ENCODE measurements around the gene SLC16A1. TPM values are rescaled to one million over a fixed set of nuclear protein-coding genes. Genes with fewer than 3 reads are reported as not detected.
"Not testable (repeated sequence)": the region's sequence is repeated elsewhere in the genome, so short reads cannot be mapped to it uniquely, and the experiment has no call there.

Gene SLC16A1
- polyA plus RNA-seq, 3 donors: 2.4 to 13.1 (median 10.3) TPM

DNA sequence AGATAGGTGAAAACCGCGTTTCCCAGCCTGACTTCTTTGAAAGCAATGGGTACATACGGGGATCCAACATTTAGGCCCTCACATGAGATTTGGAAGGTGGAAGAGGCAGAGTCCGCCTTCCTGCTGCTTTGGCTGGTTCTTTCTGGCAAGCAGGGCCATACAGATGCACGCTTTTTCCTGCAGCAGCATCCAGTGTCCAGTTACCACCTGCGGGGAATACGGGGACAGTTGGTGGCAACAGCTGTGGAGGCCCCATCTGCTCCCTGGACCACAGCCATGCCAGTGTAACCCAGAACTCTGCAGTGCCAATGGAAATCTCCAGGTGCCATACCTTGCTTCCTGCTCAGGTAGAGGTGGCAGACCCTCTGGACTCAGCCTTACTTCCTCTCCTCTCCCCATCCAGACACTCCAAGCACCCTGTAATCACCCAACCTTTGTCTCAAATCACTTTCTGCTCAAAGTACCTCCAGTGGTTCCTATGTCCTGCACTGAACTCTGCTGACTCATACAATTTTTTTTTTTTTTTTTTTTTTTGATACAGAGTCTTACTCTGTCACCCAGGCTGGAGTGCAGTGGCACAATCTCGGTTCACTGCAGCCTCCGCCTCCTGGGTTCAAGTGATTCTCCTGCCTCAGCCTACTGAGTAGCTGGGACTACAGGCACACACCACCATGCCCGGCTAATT lies 68.3 kb downstream of the SLC16A1 start:
- Histone ChIP-seq H2AFZ (ENCODE audit: insufficient read depth, low read depth, low read length, poor library complexity, severe bottlenecking) (no peak overlapping the region), H4K20me1 (ENCODE audit: insufficient read depth, low read length) (no peaks in the 10 kb centered on the region), H3K79me2 (ENCODE audit: insufficient read depth, low read length) (no peaks in the 10 kb centered on the region), H3K36me3 (replicated peaks in 1 of 2; ENCODE audit: control insufficient read depth in 1 of 2, insufficient read depth in 2 of 2, low read length in 2 of 2) (no peaks in the 10 kb centered on the region), H3K9me3 (replicated peaks in 1 of 2; ENCODE audit: control insufficient read depth in 1 of 2, insufficient read depth in 1 of 2, low read length in 2 of 2) (peaks cover 0 to under 1% of the 10 kb centered on the region in 2 donors), H3K4me1 (ENCODE audit: control insufficient read depth in 1 of 2, insufficient read depth in 2 of 2, low read length in 2 of 2) (peaks cover 11% of the 10 kb centered on the region in 2 donors), H3K27ac (ENCODE audit: low read depth in 1 of 2, low read length in 2 of 2) (no peak overlapping the region), H3K4me3 (replicated peaks in 1 of 3; ENCODE audit: low read depth in 2 of 3, low read length in 3 of 3) (no peak overlapping the region), H3K27me3 (ENCODE audit: control insufficient read depth in 2 of 2, insufficient read depth in 2 of 2, low read length in 2 of 2) (no peaks in the 10 kb centered on the region), H3K4me2 (replicated peaks; ENCODE audit: extremely low read depth, low read length, poor library complexity, severe bottlenecking) (no peak overlapping the region), H3K9ac (ENCODE audit: insufficient read depth, low read length, poor library complexity, severe bottlenecking) (no peak overlapping the region)
- no peak for DNase-seq
- Mint-ChIP-seq H3K27ac (no peak overlapping the region), H3K4me3 (no peak overlapping the region), H3K27me3 (ENCODE audit: low read depth in 3 of 3) (peaks cover 0 to 3% (median 2%) of the 10 kb centered on the region in 3 donors), H3K36me3 (no peaks in the 10 kb centered on the region), H3K9me3 (peaks cover 0 to 2% (median under 1%) of the 10 kb centered on the region in 7 donors), H3K4me1 (peaks cover 14% of the 10 kb centered on the region)
- WGBS (ENCODE audit: insufficient coverage): 90% methylated on average over 8 of the region's 10 CpGs
- TF ChIP-seq, protein P1, sequence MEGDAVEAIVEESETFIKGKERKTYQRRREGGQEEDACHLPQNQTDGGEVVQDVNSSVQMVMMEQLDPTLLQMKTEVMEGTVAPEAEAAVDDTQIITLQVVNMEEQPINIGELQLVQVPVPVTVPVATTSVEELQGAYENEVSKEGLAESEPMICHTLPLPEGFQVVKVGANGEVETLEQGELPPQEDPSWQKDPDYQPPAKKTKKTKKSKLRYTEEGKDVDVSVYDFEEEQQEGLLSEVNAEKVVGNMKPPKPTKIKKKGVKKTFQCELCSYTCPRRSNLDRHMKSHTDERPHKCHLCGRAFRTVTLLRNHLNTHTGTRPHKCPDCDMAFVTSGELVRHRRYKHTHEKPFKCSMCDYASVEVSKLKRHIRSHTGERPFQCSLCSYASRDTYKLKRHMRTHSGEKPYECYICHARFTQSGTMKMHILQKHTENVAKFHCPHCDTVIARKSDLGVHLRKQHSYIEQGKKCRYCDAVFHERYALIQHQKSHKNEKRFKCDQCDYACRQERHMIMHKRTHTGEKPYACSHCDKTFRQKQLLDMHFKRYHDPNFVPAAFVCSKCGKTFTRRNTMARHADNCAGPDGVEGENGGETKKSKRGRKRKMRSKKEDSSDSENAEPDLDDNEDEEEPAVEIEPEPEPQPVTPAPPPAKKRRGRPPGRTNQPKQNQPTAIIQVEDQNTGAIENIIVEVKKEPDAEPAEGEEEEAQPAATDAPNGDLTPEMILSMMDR (IDR thresholded peaks at IDR 0.05): no peak
- intact Hi-C loops (cut with micrococcal nuclease): loop anchor here in 1 of 2 donors (10.0 kb wide), 1 partner anchor 157 kb away; no protein-coding TSS in a partner anchor

DNA sequence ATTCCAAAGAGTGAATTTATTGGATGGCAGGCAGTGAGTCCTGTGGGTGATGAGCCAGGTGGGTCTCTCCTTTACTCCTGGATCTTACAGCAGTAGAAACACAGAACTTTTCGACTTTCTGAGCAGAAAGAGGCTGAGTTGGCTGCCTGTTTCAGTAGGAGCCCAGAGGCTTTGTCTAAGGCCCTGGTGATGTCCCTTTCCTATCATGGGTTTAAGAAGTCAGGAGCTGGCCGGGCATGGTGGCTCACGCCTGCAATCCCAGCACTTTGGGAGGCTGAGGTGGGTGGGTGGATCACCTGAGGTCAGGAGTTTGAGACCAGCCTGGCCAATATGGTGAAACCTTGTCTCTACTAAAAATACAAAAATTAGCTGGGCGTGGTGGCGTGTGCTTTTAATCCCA lies 71.0 kb downstream of the SLC16A1 start:
- not testable (repeated sequence) for H3K4me3 ChIP-seq (replicated peaks in 1 of 3; ENCODE audit: low read depth in 2 of 3, low read length in 3 of 3); H3K27ac ChIP-seq (ENCODE audit: low read depth in 1 of 2, low read length in 2 of 2); DNase-seq; H4K20me1 ChIP-seq (ENCODE audit: insufficient read depth, low read length); H3K36me3 ChIP-seq (replicated peaks in 1 of 2; ENCODE audit: control insufficient read depth in 1 of 2, insufficient read depth in 2 of 2, low read length in 2 of 2); H3K4me3 Mint-ChIP-seq; H3K27me3 ChIP-seq (ENCODE audit: control insufficient read depth in 2 of 2, insufficient read depth in 2 of 2, low read length in 2 of 2); H2AFZ ChIP-seq (ENCODE audit: insufficient read depth, low read depth, low read length, poor library complexity, severe bottlenecking); H3K9me3 Mint-ChIP-seq; H3K79me2 ChIP-seq (ENCODE audit: insufficient read depth, low read length); H3K27me3 Mint-ChIP-seq (ENCODE audit: low read depth in 3 of 3); H3K4me2 ChIP-seq (replicated peaks; ENCODE audit: extremely low read depth, low read length, poor library complexity, severe bottlenecking); H3K9ac ChIP-seq (ENCODE audit: insufficient read depth, low read length, poor library complexity, severe bottlenecking); H3K9me3 ChIP-seq (replicated peaks in 1 of 2; ENCODE audit: control insufficient read depth in 1 of 2, insufficient read depth in 1 of 2, low read length in 2 of 2); H3K36me3 Mint-ChIP-seq
- intact Hi-C loops (cut with micrococcal nuclease): loop anchor here in 1 of 2 donors (10.0 kb wide), 1 partner anchor 160 kb away; no protein-coding TSS in a partner anchor
- Mint-ChIP-seq H3K4me1 (peaks cover 31% of the 10 kb centered on the region), H3K27ac (peak overlapping the region in 1 of 7 donors; percentile 25)
- H3K4me1 ChIP-seq (ENCODE audit: control insufficient read depth in 1 of 2, insufficient read depth in 2 of 2, low read length in 2 of 2): peaks cover 29 to 30% of the 10 kb centered on the region in 2 donors
- WGBS (ENCODE audit: insufficient coverage): 100% methylated on average over 2 of the region's 5 CpGs
